Measurements from ENCODE around the gene AFMID.

The AFMID gene

DNA sequence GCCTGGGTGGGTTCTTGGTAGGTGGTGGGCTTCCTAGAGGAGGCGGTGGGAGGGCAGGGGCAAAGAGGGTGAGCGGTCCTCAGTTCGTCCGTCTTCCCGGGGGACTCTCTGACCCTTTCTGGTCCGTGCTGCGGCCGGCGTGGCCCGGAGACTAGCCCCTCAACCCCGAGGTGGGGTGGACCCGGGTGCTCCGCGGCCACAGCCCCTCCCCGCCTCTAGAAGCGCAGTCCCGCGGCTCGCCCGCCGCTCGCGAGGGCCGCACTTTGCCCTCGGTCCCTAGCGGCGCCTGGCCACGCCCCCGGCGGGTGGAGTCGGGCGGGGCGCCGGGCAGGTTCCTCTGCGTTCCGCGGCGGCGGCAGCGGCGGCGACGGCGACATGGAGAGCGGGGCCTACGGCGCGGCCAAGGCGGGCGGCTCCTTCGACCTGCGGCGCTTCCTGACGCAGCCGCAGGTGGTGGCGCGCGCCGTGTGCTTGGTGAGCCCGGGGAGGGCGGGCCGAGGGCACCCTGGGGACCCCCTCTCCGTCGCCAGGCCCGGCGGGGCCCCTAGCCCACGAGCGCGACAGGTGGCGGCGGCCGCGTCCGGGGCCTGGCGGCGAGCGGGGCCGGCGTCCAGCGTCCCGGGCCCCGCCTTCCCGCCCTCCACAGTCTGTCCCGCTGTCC, 18.8 kb upstream of the AFMID start, which contains the start of gene SYNGR2:
SYNGR2 (plus strand) TSS at position 340 of the 661 bp plus-strand sequence; CDS start at position 376, 36 bp downstream.
- Histone ChIP-seq H2BK120ac (ENCODE audit: low read depth, low read length) (peak within 1 kb of the TSS; percentile 55), H3K27me3 (ENCODE audit: control insufficient read depth in 1 of 2, insufficient read depth in 1 of 2, low read length in 2 of 2) (peaks cover 0 to 28% of the 10 kb centered on the region in 2 experiments), H3K18ac (ENCODE audit: low read depth in 1 of 2, low read length in 2 of 2) (peak within 1 kb of the TSS; percentile 67 to 82), H4K8ac (ENCODE audit: low read length) (peak within 1 kb of the TSS; percentile 35), H3K9ac (ENCODE audit: low read length) (peak within 1 kb of the TSS; percentile 59), H3K14ac (ENCODE audit: low read length in 2 of 2) (peak within 1 kb of the TSS in 1 of 2 experiments; percentile 49), H2AFZ (ENCODE audit: low read depth, low read length) (peak within 1 kb of the TSS; percentile 84), H3K79me1 (replicated peaks; ENCODE audit: low read length, poor library complexity, severe bottlenecking) (peaks cover 7% of the 10 kb centered on the region), H3K4me3 (ENCODE audit: insufficient read depth in 1 of 2, low read depth in 1 of 2, low read length in 2 of 2) (peak within 1 kb of the TSS; percentile 71 to 89), H2AK5ac (ENCODE audit: low read length, severe bottlenecking) (no peak within 1 kb of the TSS), H3K4ac (ENCODE audit: low read depth in 1 of 2, low read length in 2 of 2) (peak within 1 kb of the TSS in 1 of 2 experiments; percentile 57), H3K23ac (ENCODE audit: low read length in 2 of 2) (peak within 1 kb of the TSS in 1 of 2 experiments; percentile 51), H3K27ac (ENCODE audit: low read length, poor library complexity, severe bottlenecking) (no peak within 1 kb of the TSS), H2BK15ac (ENCODE audit: low read depth, poor library complexity, severe bottlenecking) (peak within 1 kb of the TSS; percentile 71), H2BK5ac (ENCODE audit: low read depth, low read length, poor library complexity, severe bottlenecking) (no peak within 1 kb of the TSS), H3K4me1 (ENCODE audit: control insufficient read depth, insufficient read depth, low read depth, low read length) (peaks cover 22% of the 10 kb centered on the region), H4K91ac (ENCODE audit: low read length) (peak within 1 kb of the TSS; percentile 92), H3K36me3 (ENCODE audit: control insufficient read depth in 1 of 2, insufficient read depth in 2 of 2, low read depth in 1 of 2, low read length in 2 of 2) (peaks cover 0 to 28% of the 10 kb centered on the region in 2 experiments), H2BK12ac (ENCODE audit: low read length in 2 of 2) (peak within 1 kb of the TSS in 1 of 2 experiments; percentile 7), H3K4me2 (ENCODE audit: low read length, poor library complexity, severe bottlenecking) (peak within 1 kb of the TSS; percentile 67), H3K9me3 (ENCODE audit: control insufficient read depth, low read length) (no peaks in the 10 kb centered on the region)
- WGBS: under 1% methylated on average over 35 of the region's 84 CpGs
- DNase-seq: peak; percentile 52

- WGBS: 14% methylated on average over 35 of the region's 38 CpGs
- DNase-seq: peak; percentile 61
- H4K8ac ChIP-seq (ENCODE audit: low read length): peak overlapping the region; percentile 19
- H3K23ac ChIP-seq (ENCODE audit: low read length in 2 of 2): peak overlapping the region in 1 of 2 experiments; percentile 24
- peak overlapping the region; percentile 71 for H2BK15ac ChIP-seq (ENCODE audit: low read depth, poor library complexity, severe bottlenecking)
- peak overlapping the region in 1 of 2 experiments; percentile 82 for H3K18ac ChIP-seq (ENCODE audit: low read depth in 1 of 2, low read length in 2 of 2)
- no peak overlapping the region for H3K14ac ChIP-seq (ENCODE audit: low read length in 2 of 2)
- no peak overlapping the region for H4K91ac ChIP-seq (ENCODE audit: low read length)
- H3K79me1 ChIP-seq (replicated peaks; ENCODE audit: low read length, poor library complexity, severe bottlenecking): peaks cover 7% of the 10 kb centered on the region
- no peak overlapping the region for H3K9ac ChIP-seq (ENCODE audit: low read length)
- H3K4me2 ChIP-seq (ENCODE audit: low read length, poor library complexity, severe bottlenecking): peak overlapping the region; percentile 67
- peaks cover 23% of the 10 kb centered on the region for H3K4me1 ChIP-seq (ENCODE audit: control insufficient read depth, insufficient read depth, low read depth, low read length)
- peak overlapping the region; percentile 55 for H2BK120ac ChIP-seq (ENCODE audit: low read depth, low read length)
- peaks cover 0 to 28% of the 10 kb centered on the region in 2 experiments for H3K27me3 ChIP-seq (ENCODE audit: control insufficient read depth in 1 of 2, insufficient read depth in 1 of 2, low read length in 2 of 2)
- no peak overlapping the region for H2BK5ac ChIP-seq (ENCODE audit: low read depth, low read length, poor library complexity, severe bottlenecking)
- H2AFZ ChIP-seq (ENCODE audit: low read depth, low read length): peak overlapping the region; percentile 47
- H3K9me3 ChIP-seq (ENCODE audit: control insufficient read depth, low read length): no peaks in the 10 kb centered on the region
- peaks cover 0 to 31% of the 10 kb centered on the region in 2 experiments for H3K36me3 ChIP-seq (ENCODE audit: control insufficient read depth in 1 of 2, insufficient read depth in 2 of 2, low read depth in 1 of 2, low read length in 2 of 2)
- no peak overlapping the region for H2BK12ac ChIP-seq (ENCODE audit: low read length in 2 of 2)
- H3K4me3 ChIP-seq (ENCODE audit: insufficient read depth in 1 of 2, low read depth in 1 of 2, low read length in 2 of 2): peak overlapping the region; percentile 71 to 89
- H3K27ac ChIP-seq (ENCODE audit: low read length, poor library complexity, severe bottlenecking): no peak overlapping the region
- H2AK5ac ChIP-seq (ENCODE audit: low read length, severe bottlenecking): no peak overlapping the region
- H3K4ac ChIP-seq (ENCODE audit: low read depth in 1 of 2, low read length in 2 of 2): no peak overlapping the region
Observed at GRCh38 chr17:78168903-78169793, 18.0 kb upstream of the AFMID start.

DNA sequence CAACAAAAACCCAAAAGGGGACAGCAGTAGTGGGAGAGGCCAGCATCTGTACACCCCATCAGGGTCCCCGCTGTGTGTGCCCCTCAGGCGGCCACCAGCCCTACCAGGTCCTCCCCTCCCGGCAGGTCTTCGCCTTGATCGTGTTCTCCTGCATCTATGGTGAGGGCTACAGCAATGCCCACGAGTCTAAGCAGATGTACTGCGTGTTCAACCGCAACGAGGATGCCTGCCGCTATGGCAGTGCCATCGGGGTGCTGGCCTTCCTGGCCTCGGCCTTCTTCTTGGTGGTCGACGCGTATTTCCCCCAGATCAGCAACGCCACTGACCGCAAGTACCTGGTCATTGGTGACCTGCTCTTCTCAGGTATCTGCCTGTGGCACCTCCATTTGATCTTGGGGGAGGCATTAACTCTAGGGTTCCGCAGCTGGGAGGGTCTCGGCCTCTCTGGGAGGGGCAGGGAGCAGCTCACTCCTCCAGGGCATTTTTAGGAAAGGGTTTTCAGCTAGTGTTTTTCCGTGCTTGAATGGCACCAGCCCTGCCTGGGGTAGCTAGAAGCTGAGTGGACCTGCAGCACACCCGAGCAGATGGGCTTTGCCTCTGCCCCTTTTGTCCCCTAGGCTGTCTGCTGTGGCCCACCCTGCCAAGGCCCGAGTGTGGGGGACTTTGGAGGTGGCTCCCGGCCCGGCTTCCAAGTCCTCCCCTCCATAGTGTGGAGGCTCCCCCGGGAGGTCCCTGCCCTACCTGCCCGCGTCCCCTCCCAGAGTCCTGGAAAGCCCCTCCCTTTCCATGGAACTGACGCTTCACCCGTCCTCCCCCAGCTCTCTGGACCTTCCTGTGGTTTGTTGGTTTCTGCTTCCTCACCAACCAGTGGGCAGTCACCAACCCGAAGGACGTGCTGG, 16.2 kb upstream of the AFMID start:
- H3K9me3 ChIP-seq (ENCODE audit: control insufficient read depth, low read length): no peaks in the 10 kb centered on the region
- no peak overlapping the region for H3K4me3 ChIP-seq (ENCODE audit: insufficient read depth in 1 of 2, low read depth in 1 of 2, low read length in 2 of 2)
- no peak overlapping the region for H4K91ac ChIP-seq (ENCODE audit: low read length)
- H3K23ac ChIP-seq (ENCODE audit: low read length in 2 of 2): no peak overlapping the region
- no peak overlapping the region for H2BK12ac ChIP-seq (ENCODE audit: low read length in 2 of 2)
- H3K4ac ChIP-seq (ENCODE audit: low read depth in 1 of 2, low read length in 2 of 2): no peak overlapping the region
- H4K8ac ChIP-seq (ENCODE audit: low read length): no peak overlapping the region
- H3K27ac ChIP-seq (ENCODE audit: low read length, poor library complexity, severe bottlenecking): no peak overlapping the region
- no peak overlapping the region for H2AK5ac ChIP-seq (ENCODE audit: low read length, severe bottlenecking)
- no peak overlapping the region for H3K9ac ChIP-seq (ENCODE audit: low read length)
- H2BK120ac ChIP-seq (ENCODE audit: low read depth, low read length): no peak overlapping the region
- peaks cover 0 to 25% of the 10 kb centered on the region in 2 experiments for H3K27me3 ChIP-seq (ENCODE audit: control insufficient read depth in 1 of 2, insufficient read depth in 1 of 2, low read length in 2 of 2)
- H3K4me2 ChIP-seq (ENCODE audit: low read length, poor library complexity, severe bottlenecking): no peak overlapping the region
- no peak overlapping the region for H3K14ac ChIP-seq (ENCODE audit: low read length in 2 of 2)
- H3K4me1 ChIP-seq (ENCODE audit: control insufficient read depth, insufficient read depth, low read depth, low read length): peaks cover 26% of the 10 kb centered on the region
- 92% methylated on average over 29 of the region's 31 CpGs for WGBS
- no peak overlapping the region for H2BK15ac ChIP-seq (ENCODE audit: low read depth, poor library complexity, severe bottlenecking)
- no peak overlapping the region for H2BK5ac ChIP-seq (ENCODE audit: low read depth, low read length, poor library complexity, severe bottlenecking)
- H3K18ac ChIP-seq (ENCODE audit: low read depth in 1 of 2, low read length in 2 of 2): no peak overlapping the region
- no peak overlapping the region for H2AFZ ChIP-seq (ENCODE audit: low read depth, low read length)
- peaks cover 0 to 49% of the 10 kb centered on the region in 2 experiments for H3K36me3 ChIP-seq (ENCODE audit: control insufficient read depth in 1 of 2, insufficient read depth in 2 of 2, low read depth in 1 of 2, low read length in 2 of 2)
- DNase-seq: no peak
- peaks cover 7% of the 10 kb centered on the region for H3K79me1 ChIP-seq (replicated peaks; ENCODE audit: low read length, poor library complexity, severe bottlenecking)
